ENCODE measurements around the gene CTRB1.

DNA sequence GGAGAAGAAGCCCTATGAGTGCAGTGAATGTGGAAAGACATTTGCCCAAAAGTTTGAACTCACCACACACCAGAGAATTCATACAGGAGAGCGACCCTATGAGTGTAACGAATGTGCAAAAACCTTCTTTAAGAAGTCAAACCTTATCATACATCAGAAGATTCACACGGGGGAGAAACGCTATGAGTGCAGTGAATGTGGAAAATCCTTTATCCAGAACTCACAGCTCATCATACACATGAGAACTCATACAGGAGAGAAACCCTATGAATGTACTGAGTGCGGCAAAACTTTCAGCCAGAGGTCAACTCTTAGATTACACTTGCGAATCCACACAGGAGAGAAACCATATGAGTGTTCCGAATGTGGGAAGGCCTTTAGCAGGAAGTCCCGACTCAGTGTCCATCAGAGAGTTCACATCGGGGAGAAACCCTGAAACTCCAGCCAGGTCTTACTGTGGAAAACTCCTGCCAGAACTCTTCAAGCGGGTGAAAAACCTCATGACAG, 48.8 kb upstream of the CTRB1 start:
- TF ChIP-seq EZH2 (IDR thresholded peaks at IDR 0.05; ENCODE audit: insufficient read depth, poor library complexity, severe bottlenecking) (no peak), EZH2phosphoT487 (IDR thresholded peaks at IDR 0.05; ENCODE audit: insufficient read depth, low read depth) (no peak)

Data from GM23248 (cell line).